Psoas muscle (tissue), 8 donors: ENCODE measurements around the gene CRADD. TPM values are rescaled to one million over a fixed set of nuclear protein-coding genes. Genes with fewer than 3 reads are reported as not detected.

Experiments
- ATAC-seq, 4 donors: fragments of 200-7000 bp; cut with Tn5 transposase; one replicate each; pipeline ENCODE4 v1.9.1; 2020; ENCODE audit warnings: moderate library complexity in 3 of 4, mild to moderate bottlenecking in 2 of 4
- DNase-seq, 2 donors: peaks; one replicate each; pipeline ENCODE4 v3.0.0-alpha.2; 2020
- H3K27ac ChIP-seq: fragments of 200-600 bp; one replicate; pipeline ENCODE4 v1.8.0; 2022
- H3K27me3 ChIP-seq, 3 donors: fragments of 200-600 bp in 1 of 3; one replicate each; pipeline versions ENCODE4 v1.6.1 to v1.8.0; 2013 to 2022; ENCODE audit warnings: low read length in 2 of 3, mild to moderate bottlenecking in 2 of 3, moderate library complexity in 1 of 3; ENCODE audit not compliant: insufficient read depth in 3 of 3
- H3K36me3 ChIP-seq, 2 donors: fragments of 200-600 bp in 1 of 2; one replicate each; pipeline versions ENCODE4 v1.6.1 to v1.8.0; 2013 to 2022; ENCODE audit warnings: low read depth in 1 of 2, mild to moderate bottlenecking in 1 of 2, moderate library complexity in 1 of 2; ENCODE audit not compliant: insufficient read depth in 1 of 2
- H3K4me1 ChIP-seq: fragments of 200-600 bp; one replicate; pipeline ENCODE4 v1.8.0; 2022
- H3K4me3 ChIP-seq: fragments of 200-600 bp; one replicate; pipeline ENCODE4 v1.8.0; 2022; ENCODE audit warnings: mild to moderate bottlenecking
- H3K9me3 ChIP-seq: fragments of 200-600 bp; one replicate; pipeline ENCODE4 v1.8.0; 2022
- CTCF ChIP-seq: fragments of 200-600 bp; IDR thresholded peaks from one replicate; pipeline ENCODE4 v1.8.0; 2022; ENCODE audit warnings: antibody characterized with exemption
- WGBS, 3 donors: extraction: QIAGEN DNeasy Blood & Tissue Kit; methylation state at CpG; one replicate each; pipeline versions ENCODE4 v1.1.6 to v1.1.7; 2013; 5-methylcytosine and 5-hydroxymethylcytosine counted together
- intact Hi-C, 2 donors: fragments of 100-400 bp; cut with DNase I; formaldehyde crosslinking; loops; one replicate each; pipeline versions ENCODE4 v1.11.0 to v1.14.2; 2022
- polyA plus RNA-seq, 3 donors: library from polyadenylated mRNA; stranded (reverse); fragments of 200-250 nt; gene quantifications; one replicate each; pipeline ENCODE4 v1.2.3, GENCODE V29; 2013
- total RNA-seq, 4 donors: library from RNA; stranded (reverse); fragmentation: NEBNext Ultra II Directional in 2 of 4; extraction: Animal tissue kit (Norgen Biotek cat#: 25700) in 2 of 4; gene quantifications; one replicate each; pipeline versions ENCODE4 v1.2.1 to v1.2.4, GENCODE V29; 2021 to 2023
- donor health status: healthy with polysubstance abuse.
- donor health status: DM: no; HTN: no; CAD: no; lungs with moderate emphysema.
- donor health status: Bipolar disorder and iron deficiency.
- donor health status: healthy.
- donor health status: DM: yes; HTN: yes; CAD: no.
- donor health status: DM: no; HTN: no; CAD: no.
- donor health status: DM: no; HTN: no; CAD: no.
- donor health status: DM: yes; HTN: yes; CAD: no.

The CRADD gene
- total and polyA plus RNA-seq, 7 donors: 11.0 to 21.1 (median 12.7) TPM

- Histone ChIP-seq H3K27ac (no peak overlapping the region), H3K27me3 (no peaks in the 10 kb centered on the region), H3K9me3 (no peaks in the 10 kb centered on the region), H3K36me3 (no peaks in the 10 kb centered on the region), H3K4me3 (no peak overlapping the region), H3K4me1 (peaks cover 25% of the 10 kb centered on the region)
- intact Hi-C loops: loop anchor here (2.0 to 10.0 kb wide), 5 partner anchors 210 to 333 kb away; no protein-coding TSS in a partner anchor
- no peak for TF ChIP-seq CTCF
- ATAC-seq (peak in 2 of 4 donors; percentile 12 to 26), DNase-seq (no peak)
Measured at GRCh38 chr12:93767524-93767863, 90.3 kb downstream of the CRADD start.

- no peak overlapping the region for H3K4me3 ChIP-seq
- H3K36me3 ChIP-seq: no peaks in the 10 kb centered on the region
- TF ChIP-seq CTCF: no peak
- DNase-seq: no peak
- WGBS, 3 donors: 95 to 98% (median 96%) methylated on average over 3 of the region's 3 CpGs
- no peaks in the 10 kb centered on the region for H3K9me3 ChIP-seq
- H3K27me3 ChIP-seq: no peaks in the 10 kb centered on the region
- ATAC-seq: no peak
- intact Hi-C loops: no loop called here
- peaks cover 28% of the 10 kb centered on the region for H3K4me1 ChIP-seq
- no peak overlapping the region for H3K27ac ChIP-seq
Measured at GRCh38 chr12:93772003-93772700, 95.0 kb downstream of the CRADD start.

- peak in 1 of 4 donors; percentile 19 for ATAC-seq
- H3K4me3 ChIP-seq: no peak overlapping the region
- no peak for TF ChIP-seq CTCF
- no peaks in the 10 kb centered on the region for H3K36me3 ChIP-seq
- H3K27ac ChIP-seq: no peak overlapping the region
- intact Hi-C loops: no loop called here
- H3K4me1 ChIP-seq: peaks cover 33% of the 10 kb centered on the region
- WGBS, 3 donors: 71 to 82% (median 74%) methylated on average over 5 of the region's 5 CpGs
- DNase-seq: no peak
- no peaks in the 10 kb centered on the region for H3K27me3 ChIP-seq
- H3K9me3 ChIP-seq: no peaks in the 10 kb centered on the region
Measured at GRCh38 chr12:93773122-93773871, 96.1 kb downstream of the CRADD start.

- intact Hi-C loops: loop anchor here (5.0 kb wide), 1 partner anchor 36 kb away; no protein-coding TSS in a partner anchor
- Histone ChIP-seq H3K4me3 (no peak overlapping the region), H3K36me3 (no peaks in the 10 kb centered on the region), H3K9me3 (no peaks in the 10 kb centered on the region), H3K4me1 (peaks cover 53% of the 10 kb centered on the region), H3K27me3 (no peaks in the 10 kb centered on the region), H3K27ac (peak overlapping the region; percentile 89)
- 28 to 46% (median 30%) methylated on average over 2 of the region's 2 CpGs for WGBS, 3 donors
- peak; percentile 36 to 59 (median 47) for ATAC-seq
- no peak for TF ChIP-seq CTCF
- no peak for DNase-seq
Measured at GRCh38 chr12:93776581-93777018, 99.4 kb downstream of the CRADD start.
